NCI-H1417 treated with DMSO at 0.1 percent for 48 hours (cell line): ENCODE measurements around the gene HARS1.
A peak's percentile ranks its signal among the peaks of the same experiment; 100 is the strongest.
"Not testable (repeated sequence)": the region's sequence is repeated elsewhere in the genome, so short reads cannot be mapped to it uniquely, and the experiment has no call there.

ENCODE experiments used
- DNase-seq: peaks from one replicate; lab custom pipeline; 2025; lab: John Stamatoyannopoulos, UW

HARS1 gene

DNA sequence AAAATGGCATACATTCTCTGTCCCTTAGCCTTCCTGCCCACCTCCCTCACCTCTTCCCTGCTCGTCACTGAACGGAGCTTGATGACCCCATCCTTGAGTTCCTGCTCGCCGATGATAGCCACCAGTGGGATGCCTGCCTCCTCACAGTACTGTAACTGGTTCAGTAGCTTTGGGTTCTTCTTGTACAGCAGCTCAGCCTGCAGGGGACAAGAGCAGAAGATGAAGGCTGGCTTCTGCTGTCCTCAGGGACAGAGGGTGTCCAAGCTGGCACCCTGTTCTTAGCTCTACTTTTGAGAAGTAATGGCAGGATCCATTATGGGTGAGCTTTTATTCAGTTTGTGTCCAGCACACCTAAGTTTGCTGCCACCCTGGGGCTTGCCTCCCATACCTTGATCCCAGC is 16.5 kb downstream of the HARS1 start:
- DNase-seq: no peak

DNA sequence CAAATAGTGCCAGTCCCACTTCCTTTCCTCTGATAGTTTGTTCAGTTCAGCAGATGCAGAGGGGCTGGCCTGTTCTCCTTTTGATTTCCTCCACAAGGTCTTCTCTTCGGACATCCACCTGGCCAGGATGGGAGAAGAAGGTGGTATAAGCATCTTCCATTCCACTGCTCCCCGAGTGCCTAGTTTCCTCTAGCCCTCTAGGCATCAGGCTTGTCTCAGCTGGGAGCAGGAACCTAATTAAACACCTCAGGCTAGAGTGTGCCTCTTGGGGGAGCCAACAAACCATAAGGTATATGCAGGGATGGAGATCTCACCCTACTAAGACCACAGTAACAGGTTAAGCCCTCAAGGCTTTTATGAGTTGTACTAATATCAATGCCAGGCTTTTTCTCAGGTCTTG is 17.0 kb downstream of the HARS1 start:
- no peak for DNase-seq

DNA sequence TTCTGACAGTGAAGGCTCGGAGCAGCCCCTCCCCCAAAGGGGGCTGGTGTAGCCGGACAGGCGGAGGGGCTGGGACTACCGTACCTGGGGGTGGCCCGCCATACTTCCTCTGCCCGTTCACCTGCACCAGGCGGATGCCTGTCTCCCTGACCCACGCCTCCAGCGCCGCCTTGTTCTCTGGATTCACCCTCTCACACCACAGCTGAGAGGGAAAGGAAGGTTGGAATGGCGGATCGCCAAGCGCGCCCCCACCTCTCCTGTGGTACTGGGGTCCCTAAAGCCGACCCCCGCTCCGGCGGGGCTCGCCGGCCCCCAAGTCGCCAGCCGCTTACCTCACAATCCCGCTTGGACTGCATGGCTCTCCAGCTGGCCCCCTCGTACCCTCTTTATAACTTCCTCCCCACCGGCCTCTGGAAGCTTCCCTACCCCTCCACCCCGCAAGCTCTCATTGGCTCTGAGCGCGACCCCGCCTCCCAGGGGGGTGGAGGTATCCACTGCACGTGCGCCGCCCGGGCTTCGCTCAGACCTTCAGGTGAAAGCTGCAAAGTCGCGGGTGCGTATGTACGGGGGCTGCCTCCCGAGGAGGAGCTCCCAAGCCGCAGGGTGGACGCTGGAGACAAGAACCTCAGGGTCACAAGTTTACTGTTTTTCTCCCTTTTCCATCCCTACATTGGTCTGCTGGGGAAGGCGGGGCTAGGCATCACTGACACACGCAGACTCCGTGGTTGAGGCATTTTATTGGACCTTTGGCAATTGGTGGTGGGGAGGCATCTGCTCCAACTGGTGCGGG is 17.8 kb downstream of the HARS1 start, which contains the start of gene DND1:
TSS of gene DND1 (minus strand) at position 390 of the 790 bp plus-strand sequence. CDS start at position 356, 34 bp downstream.
- DNase-seq: no peak

DNA sequence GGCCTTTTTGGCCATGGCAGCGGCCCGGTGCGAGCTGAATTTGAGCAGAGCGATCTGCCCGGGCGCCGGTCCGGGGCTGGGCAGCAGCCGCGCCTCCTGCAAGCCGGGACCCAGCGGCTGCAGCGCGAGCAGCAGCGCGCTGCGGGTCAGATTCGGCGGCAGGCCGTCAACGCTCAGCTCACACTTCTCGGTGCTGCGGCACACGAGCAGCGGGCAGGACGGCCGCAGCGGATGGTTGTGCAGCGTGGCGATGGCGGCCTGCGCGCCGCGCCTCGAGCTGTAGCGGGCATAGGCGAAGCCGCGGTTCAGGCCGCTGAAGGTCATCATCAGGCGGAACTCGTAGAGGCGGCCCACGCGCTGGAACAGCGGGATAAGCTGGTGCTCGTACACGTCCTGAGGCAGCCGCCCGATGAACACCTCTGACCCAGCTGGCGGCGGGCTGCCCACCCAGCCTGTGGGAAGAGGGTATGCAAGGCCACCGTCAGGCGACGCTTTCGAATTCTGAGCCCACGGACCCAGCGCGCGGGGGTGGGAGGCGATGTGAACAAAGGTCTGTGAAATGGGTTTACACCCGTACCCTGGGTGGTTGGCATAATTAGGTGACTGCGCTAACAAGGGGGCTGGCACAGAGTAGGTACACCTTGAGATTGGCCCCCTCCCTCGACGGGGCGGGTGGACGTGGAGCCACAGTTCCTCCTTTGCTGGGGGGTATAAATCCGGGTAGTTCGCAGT is 18.5 kb downstream of the HARS1 start:
- no peak for DNase-seq

DNA sequence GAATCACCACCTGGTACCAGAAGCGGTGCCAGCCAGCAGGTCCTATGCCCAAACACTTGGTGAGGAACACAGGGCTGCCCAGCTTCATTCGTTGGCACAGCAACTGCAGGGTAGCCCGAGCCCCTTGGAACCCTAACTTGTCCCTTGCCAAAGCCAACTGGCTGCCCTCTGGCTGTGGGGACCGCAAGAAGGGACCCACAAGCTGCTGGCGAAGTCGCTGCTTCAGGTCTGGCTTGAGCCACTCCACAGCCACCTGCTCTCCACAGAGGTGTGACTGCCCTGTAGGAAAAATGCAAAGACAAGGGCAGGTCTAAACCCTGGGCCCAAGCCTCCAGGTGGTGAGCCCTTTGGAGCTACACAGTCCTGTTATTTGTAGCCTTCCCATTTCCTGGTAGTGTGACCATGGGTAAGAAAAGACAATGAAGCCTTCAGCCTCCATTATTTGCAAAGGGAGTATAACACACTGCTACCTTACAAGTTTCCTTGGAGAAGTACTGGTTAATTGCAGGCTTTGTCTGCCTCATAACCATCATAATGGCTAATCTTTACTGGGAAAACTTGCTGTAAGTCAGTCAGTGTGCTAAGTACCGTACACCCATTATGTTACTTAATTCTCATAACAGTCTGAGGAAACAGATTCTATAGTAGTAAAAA is 19.6 kb downstream of the HARS1 start:
- DNase-seq: no peak

DNA sequence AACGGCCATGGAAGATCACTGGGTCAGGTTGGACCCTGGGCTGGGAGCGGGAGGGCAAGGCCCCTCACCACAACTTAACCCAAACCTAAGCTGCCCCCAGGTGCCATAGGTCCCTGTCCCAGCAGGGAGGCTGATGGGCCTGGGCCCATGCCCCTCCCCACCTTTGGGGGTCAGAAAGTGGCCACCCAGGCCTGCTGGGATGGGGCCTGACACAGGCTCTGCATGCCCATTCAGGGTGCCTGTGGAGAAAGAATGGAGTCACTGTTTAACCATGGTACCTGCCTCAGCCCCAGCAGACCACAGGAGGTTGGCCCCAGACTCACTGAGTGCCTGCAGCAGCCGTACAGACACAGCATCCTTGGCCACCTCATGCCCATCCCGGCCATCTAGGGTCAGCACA is 20.1 kb downstream of the HARS1 start:
- not testable (repeated sequence) for DNase-seq

DNA sequence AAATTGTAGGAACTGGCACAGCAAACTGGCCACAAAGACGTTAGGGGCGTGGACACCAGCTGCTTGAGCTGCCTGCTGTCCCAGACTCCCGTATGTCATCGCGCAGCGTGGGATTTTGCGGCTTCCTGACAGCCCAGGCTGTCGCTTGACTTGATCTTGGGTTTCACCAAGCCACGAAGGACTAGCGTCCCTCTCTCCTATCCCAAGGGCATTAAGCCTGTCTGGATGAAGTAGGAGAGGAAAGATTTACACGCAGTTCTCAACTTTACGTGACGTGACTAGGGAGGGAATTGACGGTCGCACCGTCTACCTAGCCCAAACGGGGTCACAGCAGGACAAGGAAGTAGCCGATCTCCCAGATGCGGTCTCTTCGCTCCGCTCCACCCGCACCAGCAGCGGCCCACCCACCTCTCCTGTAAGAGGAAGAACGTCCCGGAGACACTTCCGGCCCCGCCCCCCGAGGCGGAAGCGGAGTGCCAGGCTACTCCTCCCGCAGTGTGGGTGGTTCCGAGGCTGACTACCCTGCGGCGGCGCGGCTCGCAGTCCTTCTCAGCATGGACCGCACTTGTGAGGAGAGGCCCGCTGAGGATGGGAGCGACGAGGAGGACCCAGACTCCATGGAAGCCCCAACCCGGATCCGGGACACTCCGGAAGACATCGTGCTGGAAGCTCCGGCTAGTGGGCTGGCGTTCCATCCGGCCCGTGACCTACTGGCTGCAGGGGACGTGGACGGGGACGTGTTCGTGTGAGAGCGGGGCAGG is 26.6 kb downstream of the HARS1 start, which contains the start of gene WDR55:
TSS of gene WDR55 (plus strand) at position 546 of the 761 bp plus-strand sequence. CDS start at position 555, 9 bp downstream.
- no peak for DNase-seq

DNA sequence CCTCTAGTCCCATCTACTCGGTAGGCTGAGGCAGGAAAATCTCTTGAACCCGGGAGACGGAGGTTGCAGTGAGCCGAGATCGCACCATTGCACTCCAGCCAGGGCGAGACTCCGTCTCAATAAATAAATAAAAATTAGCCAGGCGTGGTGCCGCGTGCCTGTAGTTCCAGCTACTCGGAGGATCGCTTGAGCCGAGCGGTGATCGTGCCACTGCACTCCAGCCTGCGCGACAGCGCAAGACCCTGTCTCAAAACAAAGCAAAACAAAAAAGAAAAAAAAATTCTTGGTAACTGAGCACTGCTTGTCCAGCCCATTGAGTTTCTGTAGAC is 27.2 kb downstream of the HARS1 start:
- DNase-seq: no peak

DNA sequence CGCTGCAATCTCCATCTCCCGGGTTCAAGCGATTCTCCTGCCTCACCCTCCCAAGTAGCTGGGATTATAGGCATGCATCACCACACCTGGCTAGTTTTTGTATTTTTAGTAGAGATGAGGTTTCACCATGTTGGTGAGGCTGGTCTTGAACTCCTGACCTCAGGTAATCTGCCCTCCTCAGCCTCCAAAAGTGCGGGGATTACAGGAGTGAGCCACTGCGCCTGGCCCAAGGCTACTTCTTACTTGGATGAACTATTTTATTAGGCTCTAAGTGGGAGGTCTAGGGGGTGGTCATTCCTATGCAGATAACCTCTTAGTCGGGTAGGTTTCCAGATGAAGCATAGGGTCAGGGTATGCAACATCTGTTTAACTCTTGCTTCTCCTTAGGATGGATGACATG is 30.8 kb downstream of the HARS1 start:
- not testable (repeated sequence) for DNase-seq

DNA sequence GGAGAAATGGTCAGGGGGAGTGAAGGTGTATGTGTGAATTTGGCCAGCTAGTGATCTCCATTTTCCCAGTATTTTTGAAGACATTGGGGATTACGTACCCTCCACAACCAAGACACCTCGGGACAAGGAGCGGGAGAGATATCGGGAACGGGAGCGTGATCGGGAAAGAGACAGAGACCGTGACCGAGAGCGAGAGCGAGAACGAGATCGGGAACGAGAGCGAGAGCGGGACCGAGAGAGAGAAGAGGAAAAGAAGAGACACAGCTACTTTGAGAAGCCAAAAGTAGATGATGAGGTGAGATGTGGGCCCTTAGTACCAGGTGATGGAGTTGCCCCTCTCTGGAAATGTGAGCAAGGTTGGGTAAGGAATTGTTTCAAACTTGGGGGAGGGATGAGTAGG is 32.3 kb downstream of the HARS1 start:
- no peak for DNase-seq

DNA sequence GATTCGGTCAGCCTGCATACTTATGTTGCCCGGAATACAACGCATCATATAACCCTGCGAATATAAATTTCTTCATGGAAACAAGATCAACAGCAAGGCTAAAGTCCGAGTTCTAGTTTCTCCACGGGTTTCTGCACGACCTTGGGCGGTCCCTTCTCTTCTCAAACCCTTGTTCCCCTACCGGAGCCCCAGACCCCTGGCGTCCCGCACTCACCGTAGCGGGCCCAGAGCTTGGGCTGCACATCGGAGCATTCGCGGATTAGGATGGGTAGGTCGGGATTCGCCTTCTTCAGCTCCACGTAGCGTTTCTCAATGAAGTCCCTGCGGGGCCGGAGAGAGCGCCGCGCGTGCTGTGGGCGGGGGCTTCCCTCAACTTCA is 44.1 kb downstream of the HARS1 start:
- no peak for DNase-seq

DNA sequence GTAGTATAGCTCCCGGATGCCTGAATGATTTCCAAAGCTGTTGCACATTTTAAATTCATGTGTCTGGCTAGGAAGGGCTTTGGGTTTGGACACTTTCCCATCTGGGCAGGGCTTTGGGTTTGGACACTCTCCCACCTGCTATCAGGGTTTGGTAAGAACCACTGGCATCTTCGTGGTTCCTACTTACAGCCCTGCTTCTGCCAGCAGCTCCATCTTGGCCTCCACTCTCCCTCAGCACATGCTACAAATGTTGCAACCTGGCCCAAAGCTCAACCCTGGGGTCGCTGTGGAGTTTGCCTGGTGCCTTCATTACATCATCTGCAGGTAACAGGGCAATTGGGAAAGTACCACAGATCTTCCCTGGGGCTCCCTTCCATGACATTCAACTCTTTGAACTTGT is 48.5 kb downstream of the HARS1 start:
- DNase-seq: no peak

DNA sequence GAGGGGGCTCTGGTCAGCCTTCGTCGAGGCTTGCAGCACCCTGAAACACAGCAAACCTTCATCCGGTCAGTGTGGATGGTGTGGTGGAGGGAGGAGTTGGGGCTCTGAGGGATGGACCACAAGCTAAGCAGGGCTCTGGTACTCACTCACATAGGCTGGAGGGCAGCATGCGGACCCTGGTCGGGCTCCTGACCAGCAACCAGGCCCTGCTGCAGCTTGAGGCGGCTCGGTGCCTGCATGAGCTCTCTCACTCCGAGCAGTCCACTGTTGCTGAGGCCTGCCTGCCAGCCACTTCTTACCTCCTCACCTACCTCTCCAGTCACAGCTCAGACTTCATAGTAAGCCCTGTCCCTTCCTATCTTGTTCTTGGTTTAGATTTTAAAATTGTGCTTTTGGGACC is 49.5 kb downstream of the HARS1 start:
- no peak for DNase-seq

DNA sequence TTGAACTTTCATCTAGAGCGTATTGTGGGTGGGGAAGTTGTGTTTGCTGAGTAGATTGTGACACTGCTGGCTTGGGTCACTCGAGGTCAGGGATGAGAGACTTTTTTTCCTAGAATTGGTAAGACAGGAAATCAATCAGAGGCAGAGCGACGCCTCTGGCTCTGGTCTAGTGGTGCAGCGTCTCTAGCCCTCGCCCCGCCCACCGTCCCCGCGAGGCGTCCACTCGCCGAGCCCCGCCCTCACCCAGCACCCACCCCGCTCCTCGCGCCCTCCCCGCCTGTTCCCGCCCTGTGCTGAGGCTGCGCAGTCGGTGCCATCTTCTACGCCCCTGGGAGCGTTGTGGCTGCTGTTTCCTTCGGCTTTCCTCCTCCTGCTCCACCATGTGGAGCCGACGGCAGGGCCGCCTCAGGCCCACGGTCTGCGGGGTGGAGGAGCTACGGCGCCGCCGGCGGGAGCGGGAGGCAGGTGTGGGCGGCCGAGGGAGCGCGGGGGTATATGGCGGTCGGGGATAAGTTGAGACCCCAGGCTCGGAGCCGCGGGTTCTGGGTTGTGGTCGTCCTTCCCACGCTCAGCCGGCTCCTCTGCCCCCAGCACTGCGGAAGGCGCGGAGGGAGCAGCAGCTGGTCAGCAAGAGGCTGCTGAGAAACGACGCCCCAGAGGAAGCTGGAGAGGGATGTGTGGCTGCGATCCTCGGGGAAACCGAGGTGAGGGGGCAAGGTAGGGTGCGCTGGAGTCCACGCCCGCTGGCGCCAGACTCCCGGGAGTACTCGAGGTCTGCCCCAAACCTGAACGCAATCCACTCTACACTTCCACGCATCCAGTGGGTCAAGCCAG is 51.8 kb downstream of the HARS1 start, which contains the start of gene TMCO6:
TSS of gene TMCO6 (plus strand) at position 304 of the 834 bp plus-strand sequence. CDS start at position 381, 77 bp downstream.
- peak; percentile 43 for DNase-seq

DNA sequence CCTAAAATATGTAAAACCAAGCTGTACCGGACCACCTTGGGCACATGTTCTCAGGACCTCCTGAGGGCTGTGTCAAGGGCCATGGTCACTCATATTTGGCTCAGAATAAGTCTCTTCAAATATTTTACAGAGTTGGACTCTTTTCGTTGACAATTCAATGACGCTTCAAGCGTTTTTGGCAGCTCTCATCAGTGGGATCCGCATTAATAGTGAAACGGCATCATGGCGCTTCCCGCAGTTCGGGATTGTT is 52.3 kb downstream of the HARS1 start:
- DNase-seq: not testable (repeated sequence)

DNA sequence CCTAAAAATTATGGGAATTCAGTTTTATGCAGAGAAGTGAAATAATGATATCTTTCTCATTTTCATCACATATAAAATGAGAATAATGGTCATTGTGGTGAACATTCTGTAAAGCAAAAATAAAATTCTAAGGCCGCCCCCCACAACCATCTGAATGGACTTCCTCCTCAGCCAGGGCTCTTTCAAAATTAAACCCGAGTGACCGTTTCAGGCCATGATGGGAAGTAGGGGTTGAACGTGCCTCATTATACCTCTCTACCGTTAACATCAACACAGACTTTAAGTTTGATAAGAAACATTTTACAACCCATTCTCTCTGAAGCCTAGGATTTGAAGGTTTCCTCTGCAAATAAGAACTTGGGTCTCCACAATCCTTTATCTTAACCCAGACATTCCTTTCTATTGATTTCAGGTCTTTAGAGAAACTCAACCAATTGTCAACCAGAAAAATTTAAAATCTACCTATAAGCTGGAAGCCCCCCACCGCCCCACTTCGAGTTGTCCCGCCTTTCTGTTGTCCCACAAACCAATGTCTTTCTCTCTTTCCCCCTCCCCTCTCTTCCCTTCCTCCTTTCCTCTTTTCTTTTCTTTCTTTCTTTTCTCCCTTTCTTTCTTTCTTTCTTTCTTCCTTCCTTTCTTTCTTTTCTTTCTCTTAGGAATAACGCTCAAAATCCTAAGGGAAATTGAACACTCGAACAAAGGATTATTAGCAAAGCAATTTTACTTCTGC is 53.6 kb downstream of the HARS1 start:
- DNase-seq: no peak

DNA sequence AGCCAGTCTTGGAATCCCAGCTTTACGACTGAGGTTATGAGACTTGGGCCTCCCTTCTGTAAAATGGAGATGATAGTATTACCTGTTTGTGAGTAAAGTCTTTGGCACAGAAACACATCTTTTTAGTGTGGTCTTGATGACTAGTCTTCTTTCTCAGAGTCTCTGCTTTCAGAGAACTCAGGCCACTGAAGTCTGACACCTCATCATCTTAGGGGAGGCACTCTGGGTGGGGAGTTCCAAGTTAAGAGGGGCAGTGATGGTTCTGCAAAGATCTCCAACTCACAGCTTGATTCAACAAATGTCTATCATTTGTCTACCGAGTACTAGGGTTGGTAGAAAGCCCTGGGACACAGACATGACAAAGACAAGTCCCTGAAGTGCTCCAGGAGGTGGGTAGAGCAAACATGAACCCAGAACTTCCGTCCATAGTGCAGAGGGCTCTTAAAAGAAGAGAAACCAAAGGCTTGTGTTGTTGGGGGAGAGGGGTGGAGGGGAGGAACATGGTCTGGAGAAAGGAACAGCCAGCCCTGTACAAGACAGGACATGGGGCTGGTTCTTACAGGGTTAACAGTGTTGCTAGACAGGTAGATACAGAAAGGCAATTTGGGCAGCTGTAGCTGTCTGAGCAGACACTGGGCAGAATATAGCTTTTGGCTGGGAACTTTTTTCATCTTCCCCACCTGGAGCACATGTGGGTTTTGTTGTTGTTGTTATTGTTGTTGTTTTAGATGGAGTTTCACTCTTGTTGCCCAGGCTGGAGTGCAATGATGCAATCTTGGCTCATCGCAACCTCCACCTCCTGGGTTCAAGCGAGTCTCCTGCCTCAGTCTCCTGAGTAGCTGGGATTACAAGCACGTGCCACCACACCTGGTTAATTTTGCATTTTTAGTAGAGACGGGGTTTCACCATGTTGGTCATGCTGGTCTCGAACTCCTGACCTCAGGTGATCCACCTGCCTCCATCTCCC is 55.6 kb downstream of the HARS1 start:
- DNase-seq: no peak

DNA sequence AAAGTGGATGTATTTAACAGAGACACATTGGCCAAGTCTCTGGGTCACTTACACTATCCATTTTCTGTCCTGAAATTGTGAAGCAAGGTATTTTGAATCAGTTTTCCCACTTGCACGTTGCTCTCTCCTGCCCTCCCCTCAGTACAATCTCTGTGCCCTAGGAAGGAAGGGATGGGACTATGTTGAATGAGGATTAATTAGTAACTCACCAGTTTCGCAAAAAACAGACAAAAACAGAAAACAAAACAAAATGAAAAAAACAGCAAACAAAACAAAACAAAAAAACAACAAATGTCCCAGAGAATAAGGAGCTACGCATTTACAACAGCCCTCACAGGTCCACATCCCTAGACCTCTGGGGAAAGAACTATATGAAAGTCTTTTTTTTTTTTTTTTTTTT is 57.1 kb downstream of the HARS1 start:
- no peak for DNase-seq

DNA sequence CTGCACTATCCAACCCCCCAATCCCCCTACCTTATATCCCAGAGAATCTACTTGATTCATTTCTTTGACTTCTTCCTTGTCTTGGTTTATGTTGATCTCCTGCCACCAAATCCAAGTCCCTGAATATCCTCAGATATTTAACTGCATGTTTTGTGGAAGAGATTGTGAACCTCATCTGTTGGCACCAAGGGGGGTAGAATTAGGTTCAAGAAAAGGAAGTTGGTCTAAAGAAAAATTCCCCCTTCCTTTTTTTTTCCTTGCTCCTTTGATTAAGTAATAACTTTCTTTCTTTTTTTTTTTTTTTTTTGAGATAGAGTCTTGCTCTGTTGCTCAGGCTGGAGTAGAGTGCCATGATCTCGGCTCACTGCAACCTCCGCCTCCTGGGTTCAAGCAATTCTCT is 57.7 kb downstream of the HARS1 start:
- DNase-seq: no peak
